BLaER1 treated with 17β-estradiol and CSF1 and Interleukin-3, amounts not matched to agents 10 nM and 100 nM (cell line): ENCODE results near the gene TNN.

ENCODE experiments used
- H3K27ac ChIP-seq, 11 experiments: shearing (Covaris generic); formaldehyde crosslinking; 2 replicates each; pipeline ENCODE4 v1.8.1; 2022
- H3K27me3 ChIP-seq, 11 experiments: shearing (Covaris generic); formaldehyde crosslinking; 2 replicates each; pipeline ENCODE4 v1.8.1; 2022
- H3K36me3 ChIP-seq, 11 experiments: shearing (Covaris generic); formaldehyde crosslinking; 2 replicates each; pipeline ENCODE4 v1.8.1; 2022
- H3K4me1 ChIP-seq, 10 experiments: shearing (Covaris generic); formaldehyde crosslinking; 2 replicates each; pipeline ENCODE4 v1.8.1; 2022
- H3K4me2 ChIP-seq, 11 experiments: shearing (Covaris generic); formaldehyde crosslinking; 2 replicates each; pipeline ENCODE4 v1.8.1; 2022
- H3K4me3 ChIP-seq, 10 experiments: shearing (Covaris generic); formaldehyde crosslinking; 2 replicates each; pipeline ENCODE4 v1.8.1; 2022
- H3K9ac ChIP-seq, 11 experiments: shearing (Covaris generic); formaldehyde crosslinking; 2 replicates each; pipeline ENCODE4 v1.8.1; 2022
- H3K9me3 ChIP-seq, 11 experiments: shearing (Covaris generic); formaldehyde crosslinking; replicated peaks in 1 of 11; 2 replicates each; pipeline ENCODE4 v1.8.1; 2022
- H4K20me1 ChIP-seq, 11 experiments: shearing (Covaris generic); formaldehyde crosslinking; 2 replicates each; pipeline ENCODE4 v1.8.1; 2022
- Cebpa-rat ChIP-seq, 11 experiments: shearing (Covaris generic); IDR thresholded peaks; 2 replicates each; pipeline ENCODE4 v1.8.1; 2022

Gene TNN

GRCh38 chr1:175169286-175170018 lies 101.8 kb downstream of the TNN start:
- H3K4me1 ChIP-seq, result peaks cover 0 to 12% (median 0%) of the 10 kb centered on the region in 10 experiments; a peak in 2 of 20 replicates
- H3K27me3 ChIP-seq, result no peaks in the 10 kb centered on the region
- H3K4me2 ChIP-seq, result peak overlapping the region in 1 of 11 experiments; percentile 0; a peak in 1 of 22 replicates
- peaks cover 29 to 86% (median 54%) of the 10 kb centered on the region in 11 experiments for H3K36me3 ChIP-seq
- H4K20me1 ChIP-seq, result peaks cover 0 to 5% (median 0%) of the 10 kb centered on the region in 11 experiments; a peak in 2 of 22 replicates
- no peaks in the 10 kb centered on the region for H3K9me3 ChIP-seq
- no peak overlapping the region for H3K9ac ChIP-seq
- no peak for TF ChIP-seq Cebpa-rat (IDR thresholded peaks at IDR 0.05)
- H3K27ac ChIP-seq, result no peak overlapping the region
- H3K4me3 ChIP-seq, result no peak overlapping the region

GRCh38 chr1:175171036-175171913 lies 103.6 kb downstream of the TNN start:
- no peak for TF ChIP-seq Cebpa-rat (IDR thresholded peaks at IDR 0.05)
- Histone ChIP-seq H3K4me2 (no peak overlapping the region), H3K36me3 (peaks cover 14 to 80% (median 41%) of the 10 kb centered on the region in 11 experiments; a peak in 21 of 22 replicates), H3K27ac (no peak overlapping the region), H3K4me3 (no peak overlapping the region), H4K20me1 (peaks cover 0 to 5% (median 0%) of the 10 kb centered on the region in 11 experiments; a peak in 2 of 22 replicates), H3K27me3 (no peaks in the 10 kb centered on the region), H3K9ac (no peak overlapping the region), H3K4me1 (peaks cover 0 to 12% (median 0%) of the 10 kb centered on the region in 10 experiments; a peak in 2 of 20 replicates), H3K9me3 (0 out of 22 replicates have a peak, but pooled peaks cover 0 to 5% (median 0%) of the 10 kb centered on the region in 11 experiments)

- Histone ChIP-seq H3K36me3 (peaks cover 18 to 80% (median 42%) of the 10 kb centered on the region in 11 experiments; a peak in 18 of 22 replicates), H3K9ac (no peak overlapping the region), H4K20me1 (peaks cover 0 to 2% (median 0%) of the 10 kb centered on the region in 11 experiments; a peak in 2 of 22 replicates), H3K4me2 (no peak overlapping the region), H3K27ac (no peak overlapping the region), H3K9me3 (0 out of 22 replicates have a peak, but pooled peaks cover 0 to 5% (median 0%) of the 10 kb centered on the region in 11 experiments), H3K4me1 (peaks cover 0 to 12% (median 0%) of the 10 kb centered on the region in 10 experiments; a peak in 2 of 20 replicates), H3K4me3 (no peak overlapping the region), H3K27me3 (no peaks in the 10 kb centered on the region)
- no peak for TF ChIP-seq Cebpa-rat (IDR thresholded peaks at IDR 0.05)
Observed at GRCh38 chr1:175172503-175172902, 104.9 kb downstream of the TNN start.

GRCh38 chr1:175173531-175173930 lies 105.9 kb downstream of the TNN start:
- TF ChIP-seq Cebpa-rat (IDR thresholded peaks at IDR 0.05), result no peak
- H3K36me3 ChIP-seq, result peaks cover 18 to 84% (median 41%) of the 10 kb centered on the region in 11 experiments; a peak in 19 of 22 replicates
- H3K9me3 ChIP-seq, result 0 out of 22 replicates have a peak, but pooled peaks cover 0 to 5% (median 0%) of the 10 kb centered on the region in 11 experiments
- no peak overlapping the region for H3K4me2 ChIP-seq
- peaks cover 0 to 12% (median 0%) of the 10 kb centered on the region in 10 experiments; a peak in 2 of 20 replicates for H3K4me1 ChIP-seq
- H3K9ac ChIP-seq, result no peak overlapping the region
- H3K27me3 ChIP-seq, result no peaks in the 10 kb centered on the region
- H4K20me1 ChIP-seq, result no peaks in the 10 kb centered on the region
- no peak overlapping the region for H3K27ac ChIP-seq
- no peak overlapping the region for H3K4me3 ChIP-seq

GRCh38 chr1:175174309-175175102 lies 106.9 kb downstream of the TNN start:
- no peak overlapping the region for H3K9ac ChIP-seq
- no peaks in the 10 kb centered on the region for H3K27me3 ChIP-seq
- no peaks in the 10 kb centered on the region; a peak in 1 of 22 replicates for H4K20me1 ChIP-seq
- 0 out of 22 replicates have a peak, but pooled peaks cover 0 to 5% (median 0%) of the 10 kb centered on the region in 11 experiments for H3K9me3 ChIP-seq
- no peak overlapping the region; a peak in 1 of 22 replicates for H3K27ac ChIP-seq
- peaks cover 4 to 10% (median 6%) of the 10 kb centered on the region in 10 experiments; a peak in 15 of 20 replicates for H3K4me1 ChIP-seq
- TF ChIP-seq Cebpa-rat (IDR thresholded peaks at IDR 0.05), result no peak
- no peak overlapping the region for H3K4me3 ChIP-seq
- H3K4me2 ChIP-seq, result no peak overlapping the region
- H3K36me3 ChIP-seq, result peaks cover 8 to 76% (median 38%) of the 10 kb centered on the region in 11 experiments; a peak in 19 of 22 replicates

GRCh38 chr1:175176246-175176645 lies 108.6 kb downstream of the TNN start:
- no peaks in the 10 kb centered on the region; a peak in 2 of 22 replicates for H4K20me1 ChIP-seq
- H3K9ac ChIP-seq, result no peak overlapping the region
- H3K27ac ChIP-seq, result no peak overlapping the region
- H3K27me3 ChIP-seq, result no peaks in the 10 kb centered on the region
- H3K36me3 ChIP-seq, result peaks cover 8 to 65% (median 27%) of the 10 kb centered on the region in 11 experiments; a peak in 19 of 22 replicates
- H3K4me3 ChIP-seq, result no peak overlapping the region
- H3K4me1 ChIP-seq, result peaks cover 6 to 22% (median 19%) of the 10 kb centered on the region in 10 experiments; a peak in 18 of 20 replicates
- TF ChIP-seq Cebpa-rat (IDR thresholded peaks at IDR 0.05), result no peak
- H3K4me2 ChIP-seq, result no peak overlapping the region
- 0 out of 22 replicates have a peak, but pooled peaks cover 0 to 5% (median 0%) of the 10 kb centered on the region in 11 experiments for H3K9me3 ChIP-seq

GRCh38 chr1:175178056-175178455 lies 110.4 kb downstream of the TNN start:
- peaks cover 8 to 55% (median 25%) of the 10 kb centered on the region in 11 experiments; a peak in 19 of 22 replicates for H3K36me3 ChIP-seq
- H3K4me2 ChIP-seq, result no peak overlapping the region
- H3K27me3 ChIP-seq, result no peaks in the 10 kb centered on the region
- no peak for TF ChIP-seq Cebpa-rat (IDR thresholded peaks at IDR 0.05)
- no peak overlapping the region for H3K27ac ChIP-seq
- H4K20me1 ChIP-seq, result no peaks in the 10 kb centered on the region; a peak in 2 of 22 replicates
- H3K9me3 ChIP-seq, result 0 out of 22 replicates have a peak, but pooled peaks cover 0 to 5% (median 0%) of the 10 kb centered on the region in 11 experiments
- no peak overlapping the region for H3K9ac ChIP-seq
- H3K4me1 ChIP-seq, result peaks cover 6 to 38% (median 19%) of the 10 kb centered on the region in 10 experiments; a peak in 18 of 20 replicates
- H3K4me3 ChIP-seq, result no peak overlapping the region

- Histone ChIP-seq H3K4me1 (peaks cover 6 to 38% (median 19%) of the 10 kb centered on the region in 10 experiments; a peak in 18 of 20 replicates), H3K9ac (no peak overlapping the region), H4K20me1 (no peaks in the 10 kb centered on the region; a peak in 2 of 22 replicates), H3K4me2 (no peak overlapping the region), H3K27me3 (no peaks in the 10 kb centered on the region), H3K9me3 (0 out of 22 replicates have a peak, but pooled peaks cover 0 to 5% (median 0%) of the 10 kb centered on the region in 11 experiments), H3K27ac (no peak overlapping the region), H3K4me3 (no peak overlapping the region), H3K36me3 (peaks cover 8 to 55% (median 27%) of the 10 kb centered on the region in 11 experiments; a peak in 20 of 22 replicates)
- no peak for TF ChIP-seq Cebpa-rat (IDR thresholded peaks at IDR 0.05)
Observed at GRCh38 chr1:175178456-175178855, 110.8 kb downstream of the TNN start.
